Tibial nerve (tissue), 4 donors: ENCODE results near the gene AKR1A1. TPM values are rescaled to one million over a fixed set of nuclear protein-coding genes. Genes with fewer than 3 reads are reported as not detected.

Experiments
- DNase-seq, 2 donors: peaks; one replicate each; pipeline ENCODE4 v3.0.0-alpha.2; 2019; ENCODE audit warnings: low spot score in 2 of 2
- H3K27ac ChIP-seq, 4 donors: fragments of 200-600 bp; sonication (generic) in 3 of 4; one replicate each; pipeline ENCODE4 v1.5.1; 2017 to 2019; ENCODE audit warnings: mild to moderate bottlenecking in 1 of 4
- H3K27me3 ChIP-seq, 2 donors: fragments of 200-600 bp; sonication (generic) in 1 of 2; one replicate each; pipeline versions ENCODE4 v1.5.1 to v1.6.0; 2017 to 2019
- H3K36me3 ChIP-seq, 3 donors: fragments of 200-600 bp; sonication (generic); one replicate each; pipeline ENCODE4 v1.5.1; 2018 to 2019
- H3K4me1 ChIP-seq, 4 donors: fragments of 200-600 bp; sonication (generic) in 3 of 4; one replicate each; pipeline ENCODE4 v1.5.1; 2017 to 2019
- H3K4me3 ChIP-seq, 4 donors: fragments of 200-600 bp; sonication (generic) in 3 of 4; one replicate each; pipeline ENCODE4 v1.5.1; 2017 to 2019; ENCODE audit warnings: mild to moderate bottlenecking in 1 of 4, moderate library complexity in 1 of 4
- H3K9me3 ChIP-seq, 4 donors: fragments of 200-600 bp; sonication (generic) in 3 of 4; one replicate each; pipeline ENCODE4 v1.5.1; 2017 to 2019
- EP300 ChIP-seq, 2 donors: sonication (generic); formaldehyde crosslinking; IDR thresholded peaks; one replicate each; pipeline ENCODE4 v1.6.1; 2017; ENCODE audit warnings: antibody characterized with exemption in 2 of 2, mild to moderate bottlenecking in 1 of 2
- POLR2A ChIP-seq, 2 donors: fragments of 450-650 bp; IDR thresholded peaks; one replicate each; pipeline ENCODE4 v1.6.1; 2017; ENCODE audit warnings: antibody characterized with exemption in 2 of 2, mild to moderate bottlenecking in 2 of 2, moderate library complexity in 2 of 2
- WGBS, 2 donors: methylation state at CpG; one replicate each; pipeline ENCODE4 v1.1.5; 2018; 5-methylcytosine and 5-hydroxymethylcytosine counted together
- total RNA-seq, 4 donors: library from RNA; depleted of rRNA; stranded (reverse); fragments of >200 nt; gene quantifications; one replicate each; pipeline ENCODE4 v1.1.0, GENCODE V29; 2016
- TF ChIP-seq, protein P1 (sequence below), 5 experiments: fragments of 200-600 bp in 3 of 5; fragments of 450-650 bp in 2 of 5; sonication (generic) in 3 of 5; IDR thresholded peaks; one replicate each; pipeline ENCODE4 v1.5.1; 2016 to 2019; ENCODE audit warnings: antibody characterized with exemption in 5 of 5, mild to moderate bottlenecking in 3 of 5, moderate library complexity in 2 of 5

The AKR1A1 gene
- total RNA-seq, 4 donors from 2014 or later, result 53.1 to 69.5 (median 63.5) TPM

DNA sequence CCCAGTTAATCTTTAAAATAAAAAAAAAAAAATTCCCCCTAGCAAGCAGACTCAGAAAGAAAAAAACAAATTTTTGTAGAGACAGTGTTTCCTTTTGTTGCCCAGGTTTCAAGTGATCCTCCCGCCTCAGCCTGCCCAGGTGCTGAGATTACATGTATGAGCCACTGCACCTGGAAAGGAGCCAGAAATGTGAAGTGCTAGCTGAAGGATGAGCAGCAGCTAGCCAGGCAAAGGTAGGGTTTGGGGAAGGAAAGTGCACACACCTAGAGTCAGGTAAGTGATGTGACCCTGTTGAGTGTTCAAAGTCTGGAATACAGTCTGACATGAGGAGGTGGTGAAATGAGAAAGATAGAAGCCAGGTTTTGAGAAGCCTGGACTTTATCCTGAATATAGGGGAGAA lies 1.7 kb downstream of the AKR1A1 start:
- Histone ChIP-seq H3K4me3 (no peak overlapping the region), H3K36me3 (peaks cover 0 to 22% (median 0%) of the 10 kb centered on the region in 3 donors), H3K9me3 (no peaks in the 10 kb centered on the region), H3K4me1 (peaks cover 0 to 20% (median 10%) of the 10 kb centered on the region in 4 donors), H3K27ac (peak overlapping the region in 1 of 4 donors; percentile 98), H3K27me3 (no peaks in the 10 kb centered on the region)
- DNase-seq, result no peak
- TF ChIP-seq EP300 (IDR thresholded peaks at IDR 0.05) (no peak), POLR2A (IDR thresholded peaks at IDR 0.05) (no peak)
- TF ChIP-seq, protein P1, sequence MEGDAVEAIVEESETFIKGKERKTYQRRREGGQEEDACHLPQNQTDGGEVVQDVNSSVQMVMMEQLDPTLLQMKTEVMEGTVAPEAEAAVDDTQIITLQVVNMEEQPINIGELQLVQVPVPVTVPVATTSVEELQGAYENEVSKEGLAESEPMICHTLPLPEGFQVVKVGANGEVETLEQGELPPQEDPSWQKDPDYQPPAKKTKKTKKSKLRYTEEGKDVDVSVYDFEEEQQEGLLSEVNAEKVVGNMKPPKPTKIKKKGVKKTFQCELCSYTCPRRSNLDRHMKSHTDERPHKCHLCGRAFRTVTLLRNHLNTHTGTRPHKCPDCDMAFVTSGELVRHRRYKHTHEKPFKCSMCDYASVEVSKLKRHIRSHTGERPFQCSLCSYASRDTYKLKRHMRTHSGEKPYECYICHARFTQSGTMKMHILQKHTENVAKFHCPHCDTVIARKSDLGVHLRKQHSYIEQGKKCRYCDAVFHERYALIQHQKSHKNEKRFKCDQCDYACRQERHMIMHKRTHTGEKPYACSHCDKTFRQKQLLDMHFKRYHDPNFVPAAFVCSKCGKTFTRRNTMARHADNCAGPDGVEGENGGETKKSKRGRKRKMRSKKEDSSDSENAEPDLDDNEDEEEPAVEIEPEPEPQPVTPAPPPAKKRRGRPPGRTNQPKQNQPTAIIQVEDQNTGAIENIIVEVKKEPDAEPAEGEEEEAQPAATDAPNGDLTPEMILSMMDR (IDR thresholded peaks at IDR 0.05), result no peak
- WGBS, 2 donors, result 88 to 93% methylated on average over 1 of the region's 1 CpG

DNA sequence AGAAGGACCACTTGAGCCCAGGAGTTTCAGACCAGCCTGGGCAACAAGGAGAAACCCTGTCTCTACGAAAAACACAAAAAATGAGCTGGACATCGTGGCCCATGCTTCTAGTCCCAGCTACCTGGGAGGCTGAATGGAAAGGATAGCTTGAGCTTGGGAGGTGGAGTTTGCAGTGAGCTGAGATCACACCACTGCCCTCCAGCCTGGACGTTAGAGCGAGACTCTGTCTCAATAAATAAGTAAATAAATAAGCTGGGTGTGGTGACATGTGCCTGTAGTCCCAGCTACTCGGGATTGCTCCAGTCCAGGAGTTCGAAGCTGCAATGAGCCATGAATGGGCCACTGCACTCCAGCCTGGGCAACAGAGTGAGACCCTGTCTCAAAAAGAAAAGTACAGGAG lies 3.6 kb downstream of the AKR1A1 start:
- DNase-seq, result no peak
- Histone ChIP-seq H3K4me3 (no peak overlapping the region), H3K36me3 (peaks cover 0 to 22% (median 0%) of the 10 kb centered on the region in 3 donors), H3K27ac (no peak overlapping the region), H3K4me1 (peaks cover 0 to 23% (median 10%) of the 10 kb centered on the region in 4 donors), H3K9me3 (no peaks in the 10 kb centered on the region), H3K27me3 (no peaks in the 10 kb centered on the region)
- WGBS, 2 donors, result 77 to 86% methylated on average over 6 of the region's 6 CpGs
- TF ChIP-seq EP300 (IDR thresholded peaks at IDR 0.05) (no peak), POLR2A (IDR thresholded peaks at IDR 0.05) (no peak)
- TF ChIP-seq, protein P1 (IDR thresholded peaks at IDR 0.05), result no peak

DNA sequence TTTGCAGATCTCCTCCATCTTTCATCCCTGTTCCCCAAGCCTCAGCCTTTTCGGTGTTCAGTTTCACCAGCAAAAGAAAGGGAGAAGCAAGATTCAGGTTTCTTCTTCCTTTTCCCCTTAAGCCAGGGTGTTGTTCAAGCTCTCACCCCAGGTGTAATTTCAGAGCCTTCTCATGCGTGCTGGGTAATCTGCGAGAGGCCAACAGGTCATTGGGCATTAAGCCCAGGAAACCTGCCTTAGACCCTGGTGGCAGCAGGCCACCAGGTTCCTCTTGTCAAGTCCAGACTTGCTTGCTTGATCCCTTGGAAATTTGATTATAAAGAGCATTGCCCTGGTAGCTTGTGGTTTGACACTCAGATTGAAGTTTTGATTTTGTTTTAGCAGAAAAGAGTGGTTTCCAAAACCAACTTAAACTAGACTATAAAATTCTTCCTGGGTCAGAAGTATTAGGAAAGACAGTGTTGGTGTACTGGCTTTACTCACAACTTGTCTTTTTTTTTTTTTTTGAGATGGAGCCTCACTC lies 6.9 kb downstream of the AKR1A1 start:
- DNase-seq, result no peak
- Histone ChIP-seq H3K9me3 (no peaks in the 10 kb centered on the region), H3K36me3 (peaks cover 0 to 47% (median 0%) of the 10 kb centered on the region in 3 donors), H3K4me3 (no peak overlapping the region), H3K4me1 (peaks cover 0 to 12% (median under 1%) of the 10 kb centered on the region in 4 donors), H3K27me3 (no peaks in the 10 kb centered on the region), H3K27ac (no peak overlapping the region)
- TF ChIP-seq EP300 (IDR thresholded peaks at IDR 0.05), result no peak
- TF ChIP-seq POLR2A (IDR thresholded peaks at IDR 0.05), result no peak
- TF ChIP-seq, protein P1 (IDR thresholded peaks at IDR 0.05), result no peak
- WGBS, 2 donors, result 76 to 78% methylated on average over 3 of the region's 3 CpGs

DNA sequence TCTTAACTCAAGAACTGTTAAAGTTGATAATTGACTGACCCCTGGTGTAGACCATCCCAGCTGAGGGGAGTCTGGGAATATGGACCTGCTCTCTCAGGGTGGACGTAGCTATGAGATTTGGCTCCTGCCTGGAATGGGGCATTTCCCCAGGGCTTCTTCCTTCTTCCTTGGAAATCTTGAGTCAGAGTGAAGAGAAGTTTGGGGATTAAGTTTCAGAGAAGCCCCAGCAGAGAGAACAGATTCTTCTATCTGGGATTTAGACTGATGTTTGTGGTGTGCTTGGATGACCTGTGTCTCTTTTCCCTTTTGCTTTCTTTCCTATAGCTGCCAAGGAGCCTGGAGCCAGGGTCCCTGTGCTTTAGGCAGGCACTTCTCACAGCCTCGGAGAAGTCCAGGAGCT lies 13.2 kb downstream of the AKR1A1 start:
- Histone ChIP-seq H3K9me3 (no peaks in the 10 kb centered on the region), H3K27me3 (no peaks in the 10 kb centered on the region), H3K4me3 (no peak overlapping the region), H3K27ac (peak overlapping the region in 1 of 4 donors; percentile 57), H3K36me3 (peaks cover 0 to 70% (median 0%) of the 10 kb centered on the region in 3 donors), H3K4me1 (peaks cover 0 to 18% (median 0%) of the 10 kb centered on the region in 4 donors)
- no peak for DNase-seq
- 62 to 68% methylated on average over 2 of the region's 2 CpGs for WGBS, 2 donors
- TF ChIP-seq EP300 (IDR thresholded peaks at IDR 0.05), result no peak
- TF ChIP-seq, protein P1 (IDR thresholded peaks at IDR 0.05), result no peak
- TF ChIP-seq POLR2A (IDR thresholded peaks at IDR 0.05), result no peak

DNA sequence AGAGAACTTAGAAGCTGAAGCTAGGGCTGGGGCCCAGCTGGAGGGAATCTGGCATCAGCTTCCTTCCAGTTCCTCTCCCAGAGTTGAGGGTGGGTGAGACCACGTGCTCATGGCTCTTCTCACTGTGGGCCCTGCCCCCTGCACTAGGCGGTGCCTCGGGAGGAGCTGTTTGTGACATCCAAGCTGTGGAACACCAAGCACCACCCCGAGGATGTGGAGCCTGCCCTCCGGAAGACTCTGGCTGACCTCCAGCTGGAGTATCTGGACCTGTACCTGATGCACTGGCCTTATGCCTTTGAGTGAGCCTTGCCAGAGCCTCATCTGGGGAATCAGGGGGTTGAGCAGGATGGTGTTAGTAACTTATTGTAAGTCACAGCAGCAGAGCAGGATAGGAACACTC lies 16.1 kb downstream of the AKR1A1 start:
- 30 to 46% methylated on average over 4 to 5 of the region's 5 CpGs for WGBS, 2 donors
- peaks cover 0 to 18% (median 0%) of the 10 kb centered on the region in 4 donors for H3K4me1 ChIP-seq
- H3K36me3 ChIP-seq, result peaks cover 0 to 69% (median 0%) of the 10 kb centered on the region in 3 donors
- peak overlapping the region in 2 of 4 donors; percentile 5 to 25 for H3K27ac ChIP-seq
- peak in 1 of 2 donors; percentile 35 for TF ChIP-seq EP300 (IDR thresholded peaks at IDR 0.05)
- TF ChIP-seq, protein P1 (IDR thresholded peaks at IDR 0.05), result no peak
- H3K4me3 ChIP-seq, result no peak overlapping the region
- DNase-seq, result peak; percentile 23 to 43
- no peaks in the 10 kb centered on the region for H3K9me3 ChIP-seq
- no peaks in the 10 kb centered on the region for H3K27me3 ChIP-seq
